ENCODE measurements around the gene KPNA6. TPM values are rescaled to one million over a fixed set of nuclear protein-coding genes. Genes with fewer than 3 reads are reported as not detected.

KPNA6 gene
- total and polyA plus RNA-seq, 10 of the 15 experiments (the other 5 are each of a cell fraction or from before 2014, with no cell fraction given), result 11.1 to 55.6 (median 25.9) TPM

DNA sequence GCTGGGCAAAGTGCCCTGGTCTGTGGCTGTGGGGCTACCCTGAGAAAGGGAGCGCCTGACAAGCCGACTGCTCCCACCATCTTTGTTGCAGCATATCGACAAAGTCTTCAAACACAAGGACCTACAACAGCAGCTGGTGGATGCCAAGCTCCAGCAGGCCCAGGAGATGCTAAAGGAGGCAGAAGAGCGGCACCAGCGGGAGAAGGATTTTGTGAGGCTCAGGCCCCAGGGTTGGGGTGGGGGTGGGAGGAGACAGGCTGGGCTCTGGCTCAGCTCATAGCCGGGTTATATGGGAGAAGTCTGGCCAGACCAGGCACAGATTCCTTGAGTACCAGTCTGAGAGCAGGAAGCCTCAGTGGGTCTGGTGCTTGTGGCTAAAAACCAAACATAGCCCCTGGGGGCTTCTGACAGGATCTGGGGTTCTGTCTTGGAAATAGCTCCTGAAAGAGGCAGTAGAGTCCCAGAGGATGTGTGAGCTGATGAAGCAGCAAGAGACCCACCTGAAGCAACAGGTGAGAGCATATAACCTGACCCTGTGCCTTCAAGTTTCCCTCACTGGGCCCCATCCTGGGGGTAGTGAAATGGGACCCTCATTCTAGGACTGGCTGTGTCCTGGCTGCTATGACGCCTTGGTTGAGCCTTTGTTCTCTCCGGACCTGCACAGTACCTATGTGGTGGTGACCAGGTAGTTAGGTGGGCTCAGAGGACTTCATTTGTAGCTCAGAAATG is 84.5 kb downstream of the KPNA6 start:
- Histone ChIP-seq H4K20me1 (ENCODE audit: control insufficient read depth, insufficient read depth) (no peaks in the 10 kb centered on the region), H3K9me3 (replicated peaks; ENCODE audit: control insufficient read depth, insufficient read depth, low read length) (no peaks in the 10 kb centered on the region), H3K4me1 (ENCODE audit: control insufficient read depth, insufficient read depth, low read length) (0 out of 2 replicates have a peak, but pooled peaks cover 6% of the 10 kb centered on the region), H3K4me2 (ENCODE audit: control insufficient read depth, insufficient read depth) (no peak overlapping the region), H3K9ac (ENCODE audit: control insufficient read depth, insufficient read depth, low read length) (no peak overlapping the region), H3K27ac (ENCODE audit: control insufficient read depth, insufficient read depth) (no peak overlapping the region), H2AFZ (ENCODE audit: control insufficient read depth, low read depth, low read length) (no peak overlapping the region), H3K27me3 (replicated peaks in 1 of 2; ENCODE audit: control insufficient read depth in 2 of 2, insufficient read depth in 2 of 2, low read length in 1 of 2) (no peaks in the 10 kb centered on the region), H3K79me2 (ENCODE audit: control insufficient read depth, insufficient read depth, low read length) (peaks cover under 1% of the 10 kb centered on the region), H3K4me3 (no peak overlapping the region), H3K36me3 (ENCODE audit: control insufficient read depth in 2 of 2, insufficient read depth in 2 of 2, low read length in 1 of 2) (peaks cover 54 to 71% of the 10 kb centered on the region in 2 experiments)
- RAD21 ChIA-PET (ENCODE audit: unreplicated experiment), result interaction anchor here (0.6 kb wide), 1 partner anchor 26 kb away, joined by 4 read pairs; no protein-coding TSS in a partner anchor
- DNase-seq (ENCODE audit: low read depth, low spot score), result no peak
- WGBS (ENCODE audit: insufficient coverage, insufficient replicate concordance, low lambda C conversion rate, missing lambda C conversion rate), result 92% methylated on average over 8 of the region's 8 CpGs
- SMC1A ChIA-PET (ENCODE audit: uncharacterized antibody, unreplicated experiment), result interaction anchor here (1.1 to 1.6 kb wide), 2 partner anchors 13 to 49 kb away, joined by 3 to 4 read pairs; partner anchors contain the start of gene IQCC
- no peak for TF ChIP-seq BCLAF1 (IDR thresholded peaks at IDR 0.05)
- no peak for TF ChIP-seq NFYA (IDR thresholded peaks at IDR 0.05; ENCODE audit: borderline replicate concordance, low read depth, low read length)
- TF ChIP-seq ZNF207 (IDR thresholded peaks at IDR 0.05; ENCODE audit: borderline replicate concordance), result no peak
- no peak for TF ChIP-seq HDAC2 (IDR thresholded peaks at IDR 0.05)
- no peak for TF ChIP-seq CBX5 (IDR thresholded peaks at IDR 0.05; ENCODE audit: low read depth)
- no peak for TF ChIP-seq PAX8 (IDR thresholded peaks at IDR 0.05)
- no peak for TF ChIP-seq ZBED1 (IDR thresholded peaks at IDR 0.05; ENCODE audit: borderline replicate concordance)
- CTCF ChIA-PET, result interaction anchor here (1.0 kb wide), 1 partner anchor 8 kb away, joined by 3 read pairs; the partner anchor contains the start of gene CCDC28B
- FAIRE-seq, result no peak
- POLR2A ChIA-PET, result interaction anchor here (0.6 to 1.0 kb wide), 4 partner anchors 7 to 102 kb away, joined by 3 read pairs; no protein-coding TSS in a partner anchor
- intact Hi-C loops (cut with micrococcal nuclease; ENCODE audit: unreplicated experiment) (no loop called here), in situ Hi-C loops (cut with MboI) (no loop called here)
- ATAC-seq, result no peak
- BruUV-seq (replicated peaks), result no TSS peak
